Thoracic aorta (tissue), 2 donors: ENCODE measurements around the gene RIMBP2. TPM values are rescaled to one million over a fixed set of nuclear protein-coding genes. Genes with fewer than 3 reads are reported as not detected.

ENCODE experiments used
- ATAC-seq: fragments of 150-250 bp; one replicate; pipeline ENCODE4 v1.8.0; 2017; ENCODE audit warnings: low read depth; ENCODE audit not compliant: insufficient number of reproducible peaks, low FRiP score
- DNase-seq: peaks from one replicate; pipeline ENCODE4 v3.0.0-alpha.2; 2020; ENCODE audit warnings: low spot score
- H3K27ac ChIP-seq, 2 donors: fragments of 200-600 bp; sonication (generic); 1 replicate in 1 of 2; 2 replicates in 1 of 2; pipeline ENCODE4 v1.5.1; 2016; ENCODE audit warnings: mild to moderate bottlenecking in 2 of 2, moderate library complexity in 2 of 2
- H3K27me3 ChIP-seq: fragments of 200-600 bp; sonication (generic); replicated peaks from 2 replicates; pipeline ENCODE4 v1.6.0; 2016; ENCODE audit warnings: mild to moderate bottlenecking; ENCODE audit not compliant: insufficient read depth
- H3K36me3 ChIP-seq: fragments of 200-600 bp; sonication (generic); one replicate; pipeline ENCODE4 v1.5.1; 2016
- H3K4me1 ChIP-seq, 2 donors: fragments of 200-600 bp; sonication (generic); 1 replicate in 1 of 2; 2 replicates in 1 of 2; pipeline versions ENCODE4 v1.5.1 to v1.6.0; 2016; ENCODE audit warnings: low read depth in 2 of 2, mild to moderate bottlenecking in 1 of 2; ENCODE audit not compliant: control insufficient read depth in 1 of 2
- H3K4me3 ChIP-seq: fragments of 200-600 bp; sonication (generic); 2 replicates; pipeline ENCODE4 v1.5.1; 2016; ENCODE audit warnings: mild to moderate bottlenecking
- H3K9me3 ChIP-seq: fragments of 200-600 bp; sonication (generic); 2 replicates; pipeline ENCODE4 v1.5.1; 2016
- CTCF ChIP-seq: fragments of 200-600 bp; sonication (generic); IDR thresholded peaks from one replicate; pipeline ENCODE4 v1.5.1; 2019; ENCODE audit warnings: antibody characterized with exemption
- total RNA-seq, 2 donors: library from RNA; depleted of rRNA; stranded (reverse); fragments of >200 nt; gene quantifications; one replicate each; pipeline versions ENCODE4 v1.1.0 to v1.2.3, GENCODE V29; 2016

RIMBP2 gene
- total RNA-seq, 2 donors from 2014 or later, result 0.54 to 0.92 TPM

- no peaks in the 10 kb centered on the region for H3K9me3 ChIP-seq
- H3K4me3 ChIP-seq, result no peak overlapping the region
- DNase-seq (no peak), ATAC-seq (no peak)
- H3K27ac ChIP-seq, result no peak overlapping the region
- no peaks in the 10 kb centered on the region for H3K36me3 ChIP-seq
- no peak for TF ChIP-seq CTCF
- H3K4me1 ChIP-seq, result peaks cover 6 to 22% of the 10 kb centered on the region in 2 donors
- no peaks in the 10 kb centered on the region for H3K27me3 ChIP-seq
These were observed 3.6 kb downstream of the RIMBP2 start for GRCh38 chr12:130712346-130713065.

DNA sequence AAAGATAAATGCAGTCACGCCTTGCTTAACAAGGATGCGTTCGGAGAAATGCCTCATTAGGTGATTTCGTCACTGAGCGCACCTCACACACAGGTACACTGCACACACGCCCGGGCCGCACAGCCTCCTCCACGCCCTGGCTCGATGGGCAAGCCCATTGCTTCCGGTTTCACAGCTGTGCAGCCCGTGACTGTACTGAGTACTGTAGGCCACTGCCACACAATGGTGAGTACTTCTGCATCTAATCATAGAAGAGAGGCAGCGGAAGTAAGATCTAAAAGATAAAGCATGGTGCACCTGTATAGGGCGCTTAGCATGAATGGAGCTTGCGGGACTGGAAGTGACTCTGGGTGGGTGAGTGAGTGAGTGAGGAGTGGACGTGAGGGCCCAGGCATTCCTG is 4.3 kb downstream of the RIMBP2 start:
- H3K27ac ChIP-seq, result no peak overlapping the region
- no peaks in the 10 kb centered on the region for H3K9me3 ChIP-seq
- no peak overlapping the region for H3K4me3 ChIP-seq
- TF ChIP-seq CTCF, result no peak
- no peaks in the 10 kb centered on the region for H3K27me3 ChIP-seq
- DNase-seq (no peak), ATAC-seq (no peak)
- H3K4me1 ChIP-seq, result peaks cover 6 to 22% of the 10 kb centered on the region in 2 donors
- H3K36me3 ChIP-seq, result no peaks in the 10 kb centered on the region

GRCh38 chr12:130710733-130711080 is 5.4 kb downstream of the RIMBP2 start:
- no peak for ATAC-seq
- Histone ChIP-seq H3K36me3 (no peaks in the 10 kb centered on the region), H3K9me3 (no peaks in the 10 kb centered on the region), H3K4me1 (peaks cover 6 to 20% of the 10 kb centered on the region in 2 donors), H3K27ac (no peak overlapping the region), H3K27me3 (no peaks in the 10 kb centered on the region), H3K4me3 (no peak overlapping the region)
- no peak for DNase-seq
- no peak for TF ChIP-seq CTCF

- peaks cover 6 to 14% of the 10 kb centered on the region in 2 donors for H3K4me1 ChIP-seq
- H3K27ac ChIP-seq, result no peak overlapping the region
- H3K27me3 ChIP-seq, result no peaks in the 10 kb centered on the region
- DNase-seq (no peak), ATAC-seq (no peak)
- no peak overlapping the region for H3K4me3 ChIP-seq
- H3K9me3 ChIP-seq, result no peaks in the 10 kb centered on the region
- TF ChIP-seq CTCF, result no peak
- H3K36me3 ChIP-seq, result no peaks in the 10 kb centered on the region
These were observed 5.9 kb downstream of the RIMBP2 start for GRCh38 chr12:130709971-130710732.

DNA sequence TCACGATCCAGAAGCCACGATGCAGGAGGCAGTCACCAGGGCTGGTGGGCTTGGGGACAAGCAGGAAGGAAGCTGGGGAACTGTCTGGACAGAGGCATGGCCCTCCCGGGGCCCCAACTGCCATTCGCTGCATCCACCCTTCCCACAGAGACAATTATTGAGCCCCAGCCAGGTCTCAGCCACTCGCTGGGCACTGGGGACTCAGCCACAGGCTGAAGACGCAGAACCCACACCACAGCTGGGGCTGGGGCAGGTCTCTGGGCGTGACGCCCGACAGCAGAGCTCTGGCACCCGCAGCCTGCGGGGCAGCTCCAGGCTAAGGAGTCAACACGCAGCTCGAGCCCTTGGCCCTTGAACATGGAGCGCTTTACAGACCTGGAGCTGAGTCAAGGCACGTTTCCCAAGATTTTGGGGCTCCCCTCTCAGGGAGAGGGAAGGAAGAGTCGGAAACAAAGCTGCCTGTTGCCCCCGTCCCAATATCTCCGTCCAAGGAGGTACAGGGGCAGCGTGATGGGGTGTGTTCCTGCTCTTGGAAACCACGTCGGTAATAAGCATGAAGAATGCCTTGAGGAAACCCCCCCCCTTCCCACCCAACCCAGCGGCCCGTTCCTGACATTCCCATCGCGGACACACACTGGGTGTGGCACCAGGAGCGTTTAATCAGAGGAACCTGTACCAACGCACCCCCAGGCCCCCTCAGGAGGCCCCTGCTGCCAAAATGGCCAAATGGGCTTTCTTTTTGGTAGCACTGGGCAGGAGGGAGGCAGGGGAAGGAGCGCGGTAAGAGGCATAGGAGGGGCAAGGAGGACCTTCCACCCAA is 6.7 kb downstream of the RIMBP2 start:
- no peaks in the 10 kb centered on the region for H3K36me3 ChIP-seq
- no peaks in the 10 kb centered on the region for H3K27me3 ChIP-seq
- DNase-seq (no peak), ATAC-seq (no peak)
- peaks cover 4 to 6% of the 10 kb centered on the region in 2 donors for H3K4me1 ChIP-seq
- no peak for TF ChIP-seq CTCF
- no peaks in the 10 kb centered on the region for H3K9me3 ChIP-seq
- H3K4me3 ChIP-seq, result no peak overlapping the region
- no peak overlapping the region for H3K27ac ChIP-seq
